ENCODE measurements around the gene INAFM1. TPM values are rescaled to one million over a fixed set of nuclear protein-coding genes. Genes with fewer than 3 reads are reported as not detected.

The INAFM1 gene
- total RNA-seq, 3 donors from 2014 or later = 14.7 to 28.9 (median 16.7) TPM

DNA sequence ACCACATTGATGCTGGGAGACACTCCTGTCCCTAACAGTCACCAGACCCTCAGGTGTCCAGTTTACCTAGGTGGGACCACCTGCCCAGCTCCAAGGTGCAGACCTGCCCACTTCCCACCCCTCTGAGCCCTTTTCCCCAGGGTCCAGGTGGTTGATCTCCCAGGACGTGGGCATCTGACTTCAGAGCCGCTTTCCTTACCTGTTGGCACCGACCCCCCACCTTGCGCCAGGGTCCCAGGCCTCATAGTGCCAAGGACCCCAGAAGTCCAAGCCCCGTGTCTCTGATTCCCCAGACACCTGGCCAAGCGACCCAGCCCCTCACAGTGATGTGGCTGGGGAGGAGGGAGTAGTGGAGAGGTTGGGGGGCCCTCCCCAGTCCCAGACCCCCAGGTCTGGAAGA is 34.1 kb upstream of the INAFM1 start:
- ATAC-seq (no peak), DNase-seq (no peak)
- Histone ChIP-seq H3K4me1 (ENCODE audit: low read depth) (peaks cover 35% of the 10 kb centered on the region), H3K36me3 (ENCODE audit: low read depth) (no peaks in the 10 kb centered on the region), H3K9me3 (no peaks in the 10 kb centered on the region), H3K4me3 (no peak overlapping the region)
- intact Hi-C loops (cut with DNase I, micrococcal nuclease) = no loop called here
- TF ChIP-seq, protein P1, sequence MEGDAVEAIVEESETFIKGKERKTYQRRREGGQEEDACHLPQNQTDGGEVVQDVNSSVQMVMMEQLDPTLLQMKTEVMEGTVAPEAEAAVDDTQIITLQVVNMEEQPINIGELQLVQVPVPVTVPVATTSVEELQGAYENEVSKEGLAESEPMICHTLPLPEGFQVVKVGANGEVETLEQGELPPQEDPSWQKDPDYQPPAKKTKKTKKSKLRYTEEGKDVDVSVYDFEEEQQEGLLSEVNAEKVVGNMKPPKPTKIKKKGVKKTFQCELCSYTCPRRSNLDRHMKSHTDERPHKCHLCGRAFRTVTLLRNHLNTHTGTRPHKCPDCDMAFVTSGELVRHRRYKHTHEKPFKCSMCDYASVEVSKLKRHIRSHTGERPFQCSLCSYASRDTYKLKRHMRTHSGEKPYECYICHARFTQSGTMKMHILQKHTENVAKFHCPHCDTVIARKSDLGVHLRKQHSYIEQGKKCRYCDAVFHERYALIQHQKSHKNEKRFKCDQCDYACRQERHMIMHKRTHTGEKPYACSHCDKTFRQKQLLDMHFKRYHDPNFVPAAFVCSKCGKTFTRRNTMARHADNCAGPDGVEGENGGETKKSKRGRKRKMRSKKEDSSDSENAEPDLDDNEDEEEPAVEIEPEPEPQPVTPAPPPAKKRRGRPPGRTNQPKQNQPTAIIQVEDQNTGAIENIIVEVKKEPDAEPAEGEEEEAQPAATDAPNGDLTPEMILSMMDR (IDR thresholded peaks at IDR 0.05) = no peak

DNA sequence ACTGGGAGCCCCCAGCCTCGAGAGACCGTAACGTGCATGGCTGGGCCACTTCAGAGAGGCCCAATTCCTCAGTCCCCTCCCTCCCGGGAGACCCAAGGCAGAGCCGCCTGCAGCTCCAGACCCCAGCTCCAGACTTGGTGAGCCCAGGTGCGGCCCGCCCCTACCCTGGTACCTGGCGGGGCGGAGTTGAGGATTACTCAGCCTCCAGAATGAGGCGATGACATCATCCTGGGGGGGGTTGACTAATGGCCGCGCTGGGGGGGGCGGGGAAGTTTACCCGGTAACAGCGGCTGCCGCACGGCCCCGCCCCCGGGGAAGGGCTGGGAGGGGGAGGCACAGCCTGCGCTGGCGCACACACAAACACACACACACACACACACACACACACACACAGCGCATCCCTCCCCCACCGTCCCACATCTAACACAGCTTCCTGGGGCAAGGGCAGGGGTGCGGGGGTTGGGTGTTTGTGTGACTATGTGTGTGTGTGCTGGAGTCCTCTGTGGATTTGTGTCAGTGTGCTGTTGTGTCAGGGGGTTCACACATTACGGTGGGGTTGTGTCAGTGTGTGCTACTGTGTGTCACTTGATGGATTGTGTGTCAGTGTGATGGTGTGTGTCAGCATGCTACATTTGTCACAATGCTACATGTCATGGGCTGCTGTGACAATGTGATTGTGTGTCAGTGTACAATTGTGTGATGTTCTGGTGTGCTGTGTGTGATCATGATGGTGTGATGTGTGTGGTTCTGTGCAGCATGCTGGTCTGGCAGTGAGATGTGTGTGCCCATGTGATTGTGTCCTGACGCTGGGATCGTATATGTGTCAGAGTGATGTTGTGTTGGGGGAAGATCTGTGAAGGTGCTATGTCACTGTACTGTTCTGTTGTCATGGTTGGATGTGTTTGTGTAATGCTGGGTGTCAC is 33.4 kb upstream of the INAFM1 start:
- TF ChIP-seq, protein P1 (IDR thresholded peaks at IDR 0.05) = no peak
- H3K9me3 ChIP-seq = no peaks in the 10 kb centered on the region
- H3K4me3 ChIP-seq = no peak overlapping the region
- DNase-seq (peak; percentile 81 to 88 (median 83)), ATAC-seq (peak; percentile 66)
- peaks cover 35% of the 10 kb centered on the region for H3K4me1 ChIP-seq (ENCODE audit: low read depth)
- H3K36me3 ChIP-seq (ENCODE audit: low read depth) = no peaks in the 10 kb centered on the region
- intact Hi-C loops (cut with DNase I, micrococcal nuclease) = no loop called here

DNA sequence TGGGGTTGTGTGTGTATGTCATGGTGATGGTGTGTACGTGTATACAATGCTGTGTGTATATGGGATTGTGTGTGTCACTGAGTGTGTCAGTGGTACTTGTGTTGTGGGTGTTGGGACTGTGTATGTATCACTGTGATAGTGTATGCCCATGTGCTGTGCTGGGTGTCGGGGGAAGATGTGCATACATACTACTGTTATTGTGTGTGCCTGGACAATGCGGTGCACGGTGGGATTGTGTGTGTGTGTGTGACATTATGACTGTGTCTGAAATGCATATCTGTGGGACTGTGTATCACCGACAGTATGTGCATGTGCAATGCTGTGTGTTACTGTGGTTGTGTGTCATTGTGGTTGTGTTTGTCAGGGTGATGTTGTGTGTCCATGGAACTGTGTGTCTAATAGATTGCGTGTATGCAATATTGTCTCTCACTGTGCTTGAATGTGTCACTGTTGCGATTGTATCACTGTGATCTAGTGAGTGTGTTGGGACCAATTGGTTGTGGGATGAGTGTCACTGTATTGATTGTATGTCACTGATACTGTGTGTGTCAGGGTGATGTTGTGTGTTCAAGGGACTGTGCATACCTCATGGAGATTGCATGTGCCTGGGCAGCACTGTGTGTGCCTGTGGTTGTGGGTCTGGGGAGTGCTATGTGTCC is 32.6 kb upstream of the INAFM1 start:
- intact Hi-C loops (cut with DNase I, micrococcal nuclease) = no loop called here

DNA sequence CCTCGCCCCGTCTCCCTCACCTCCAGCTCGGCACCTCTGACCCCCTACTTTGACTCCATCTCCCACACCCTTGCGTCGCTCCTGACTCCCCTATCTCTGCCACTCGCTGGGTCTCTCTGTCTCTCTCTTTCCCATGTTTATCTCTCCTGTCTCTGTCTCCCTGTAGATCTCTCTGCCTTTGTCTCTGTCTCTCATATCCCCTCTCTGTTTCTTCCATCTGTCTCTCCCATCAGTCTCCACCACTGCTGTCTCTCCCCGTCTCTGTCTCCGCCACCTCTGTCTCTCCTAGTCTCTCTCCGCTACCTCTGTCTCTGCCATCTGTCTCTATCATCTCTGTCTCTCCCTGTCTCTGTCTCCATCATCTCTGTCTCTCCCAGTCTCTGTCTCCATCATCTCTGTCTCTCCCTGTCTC is 31.3 kb upstream of the INAFM1 start:
- no peaks in the 10 kb centered on the region for H3K36me3 ChIP-seq (ENCODE audit: low read depth)
- intact Hi-C loops (cut with DNase I, micrococcal nuclease) = no loop called here
- DNase-seq = no peak
- no peaks in the 10 kb centered on the region for H3K9me3 ChIP-seq
- H3K4me1 ChIP-seq (ENCODE audit: low read depth) = peaks cover 35% of the 10 kb centered on the region
- no peak overlapping the region for H3K4me3 ChIP-seq
- ATAC-seq = no peak
- TF ChIP-seq, protein P1 (IDR thresholded peaks at IDR 0.05) = no peak

More for the DNA sequence above, 32.6 kb upstream of the INAFM1 start:
- Histone ChIP-seq H3K36me3 (ENCODE audit: low read depth) (no peaks in the 10 kb centered on the region), H3K4me1 (ENCODE audit: low read depth) (peaks cover 35% of the 10 kb centered on the region), H3K4me3 (no peak overlapping the region), H3K9me3 (no peaks in the 10 kb centered on the region)
- DNase-seq = no peak
- TF ChIP-seq, protein P1 (IDR thresholded peaks at IDR 0.05) = no peak
- ATAC-seq = no peak

DNA sequence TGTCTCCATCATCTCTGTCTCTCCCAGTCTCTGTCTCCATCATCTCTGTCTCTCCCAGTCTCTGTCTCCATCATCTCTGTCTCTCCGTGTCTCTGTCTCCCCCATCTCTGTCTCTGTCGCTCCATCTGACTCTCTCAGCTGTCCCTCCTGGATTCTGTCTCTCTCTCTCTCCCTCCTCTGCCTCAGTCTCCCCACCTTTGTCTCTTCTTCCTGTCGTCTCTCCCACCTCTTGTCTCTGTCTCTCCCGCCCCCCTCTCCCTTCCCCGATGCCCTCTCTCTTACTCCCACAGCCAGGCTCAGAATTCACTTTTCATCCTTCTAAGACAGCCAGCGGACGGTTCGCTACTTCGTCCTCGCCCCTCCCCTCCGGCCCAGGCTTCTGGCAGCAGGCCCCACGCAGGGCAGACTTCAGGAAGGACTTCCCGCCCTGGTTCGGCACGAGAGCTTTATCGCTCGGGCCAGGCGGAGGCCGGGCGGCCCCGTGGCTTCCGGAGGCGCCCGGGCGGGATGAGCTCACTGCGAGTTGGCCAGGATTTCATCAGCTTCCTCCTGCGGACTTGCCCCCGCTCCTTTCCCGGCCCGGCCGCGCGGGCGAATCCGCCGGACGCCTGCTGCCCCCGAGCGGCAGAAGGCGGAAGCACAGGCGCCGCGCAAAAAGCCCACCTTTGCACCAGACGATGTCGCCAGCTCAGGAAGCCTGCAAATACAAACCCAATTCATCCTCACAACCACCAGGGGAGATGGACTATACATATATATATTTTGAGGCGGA is 30.7 kb upstream of the INAFM1 start:
- intact Hi-C loops (cut with DNase I, micrococcal nuclease) = no loop called here

More for the DNA sequence above, 30.7 kb upstream of the INAFM1 start:
- Histone ChIP-seq H3K4me1 (ENCODE audit: low read depth) (peaks cover 35% of the 10 kb centered on the region), H3K9me3 (no peaks in the 10 kb centered on the region), H3K4me3 (no peak overlapping the region), H3K36me3 (ENCODE audit: low read depth) (no peaks in the 10 kb centered on the region)
- peak; percentile 85 to 94 (median 93) for DNase-seq
- TF ChIP-seq, protein P1 (IDR thresholded peaks at IDR 0.05) = peak; percentile 99
- peak; percentile 90 for ATAC-seq
